Measurements from ENCODE around the gene VPREB1.

Gene VPREB1

GRCh38 chr22:22229683-22230420 is 14.7 kb upstream of the VPREB1 start:
- H3K4me3 ChIP-seq (ENCODE audit: low read depth in 1 of 2, low read length in 2 of 2) = no peak overlapping the region
- H3K27ac ChIP-seq (ENCODE audit: low read depth, low read length) = no peak overlapping the region
- no peaks in the 10 kb centered on the region for H3K27me3 ChIP-seq (ENCODE audit: control insufficient read depth in 1 of 2, insufficient read depth in 2 of 2, low read length in 2 of 2)

GRCh38 chr22:22230438-22230837 is 14.1 kb upstream of the VPREB1 start:
- Histone ChIP-seq H3K27ac (ENCODE audit: low read depth, low read length) (no peak overlapping the region), H3K4me3 (ENCODE audit: low read depth in 1 of 2, low read length in 2 of 2) (no peak overlapping the region), H3K4me1 (ENCODE audit: control insufficient read depth in 1 of 2, insufficient read depth in 2 of 2, low read length in 2 of 2) (no peaks in the 10 kb centered on the region), H3K9me3 (ENCODE audit: control insufficient read depth in 1 of 2, low read length in 2 of 2) (no peaks in the 10 kb centered on the region), H3K36me3 (ENCODE audit: control insufficient read depth in 1 of 2, insufficient read depth in 2 of 2, low read length in 2 of 2) (no peaks in the 10 kb centered on the region), H3K27me3 (ENCODE audit: control insufficient read depth in 1 of 2, insufficient read depth in 2 of 2, low read length in 2 of 2) (no peaks in the 10 kb centered on the region), H3K9ac (ENCODE audit: low read depth in 1 of 2, low read length in 2 of 2) (no peak overlapping the region)

More at GRCh38 chr22:22229683-22230420, 14.7 kb upstream of the VPREB1 start:
- Histone ChIP-seq H3K9me3 (ENCODE audit: control insufficient read depth in 1 of 2, low read length in 2 of 2) (no peaks in the 10 kb centered on the region), H3K9ac (ENCODE audit: low read depth in 1 of 2, low read length in 2 of 2) (no peak overlapping the region), H3K36me3 (ENCODE audit: control insufficient read depth in 1 of 2, insufficient read depth in 2 of 2, low read length in 2 of 2) (no peaks in the 10 kb centered on the region), H3K4me1 (ENCODE audit: control insufficient read depth in 1 of 2, insufficient read depth in 2 of 2, low read length in 2 of 2) (no peaks in the 10 kb centered on the region)

GRCh38 chr22:22233081-22233480 is 11.5 kb upstream of the VPREB1 start:
- Histone ChIP-seq H3K27me3 (ENCODE audit: control insufficient read depth in 1 of 2, insufficient read depth in 2 of 2, low read length in 2 of 2) (no peaks in the 10 kb centered on the region), H3K36me3 (ENCODE audit: control insufficient read depth in 1 of 2, insufficient read depth in 2 of 2, low read length in 2 of 2) (no peaks in the 10 kb centered on the region), H3K4me1 (ENCODE audit: control insufficient read depth in 1 of 2, insufficient read depth in 2 of 2, low read length in 2 of 2) (no peaks in the 10 kb centered on the region), H3K9me3 (ENCODE audit: control insufficient read depth in 1 of 2, low read length in 2 of 2) (no peaks in the 10 kb centered on the region), H3K4me3 (ENCODE audit: low read depth in 1 of 2, low read length in 2 of 2) (no peak overlapping the region), H3K27ac (ENCODE audit: low read depth, low read length) (no peak overlapping the region), H3K9ac (ENCODE audit: low read depth in 1 of 2, low read length in 2 of 2) (no peak overlapping the region)

GRCh38 chr22:22235558-22235957 is 9.0 kb upstream of the VPREB1 start:
- no peak overlapping the region for H3K9ac ChIP-seq (ENCODE audit: low read depth in 1 of 2, low read length in 2 of 2)
- H3K4me3 ChIP-seq (ENCODE audit: low read depth in 1 of 2, low read length in 2 of 2) = no peak overlapping the region
- H3K27me3 ChIP-seq (ENCODE audit: control insufficient read depth in 1 of 2, insufficient read depth in 2 of 2, low read length in 2 of 2) = no peaks in the 10 kb centered on the region
- no peak overlapping the region for H3K27ac ChIP-seq (ENCODE audit: low read depth, low read length)
- H3K4me1 ChIP-seq (ENCODE audit: control insufficient read depth in 1 of 2, insufficient read depth in 2 of 2, low read length in 2 of 2) = no peaks in the 10 kb centered on the region
- H3K9me3 ChIP-seq (ENCODE audit: control insufficient read depth in 1 of 2, low read length in 2 of 2) = no peaks in the 10 kb centered on the region
- H3K36me3 ChIP-seq (ENCODE audit: control insufficient read depth in 1 of 2, insufficient read depth in 2 of 2, low read length in 2 of 2) = no peaks in the 10 kb centered on the region

- no peaks in the 10 kb centered on the region for H3K4me1 ChIP-seq (ENCODE audit: control insufficient read depth in 1 of 2, insufficient read depth in 2 of 2, low read length in 2 of 2)
- no peak overlapping the region for H3K9ac ChIP-seq (ENCODE audit: low read depth in 1 of 2, low read length in 2 of 2)
- no peaks in the 10 kb centered on the region for H3K36me3 ChIP-seq (ENCODE audit: control insufficient read depth in 1 of 2, insufficient read depth in 2 of 2, low read length in 2 of 2)
- H3K27ac ChIP-seq (ENCODE audit: low read depth, low read length) = no peak overlapping the region
- H3K4me3 ChIP-seq (ENCODE audit: low read depth in 1 of 2, low read length in 2 of 2) = no peak overlapping the region
- no peaks in the 10 kb centered on the region for H3K9me3 ChIP-seq (ENCODE audit: control insufficient read depth in 1 of 2, low read length in 2 of 2)
- no peaks in the 10 kb centered on the region for H3K27me3 ChIP-seq (ENCODE audit: control insufficient read depth in 1 of 2, insufficient read depth in 2 of 2, low read length in 2 of 2)
Observed at GRCh38 chr22:22237521-22237920, 7.1 kb upstream of the VPREB1 start.

GRCh38 chr22:22239311-22239939 is 5.2 kb upstream of the VPREB1 start:
- Histone ChIP-seq H3K4me3 (ENCODE audit: low read depth in 1 of 2, low read length in 2 of 2) (no peak overlapping the region), H3K4me1 (ENCODE audit: control insufficient read depth in 1 of 2, insufficient read depth in 2 of 2, low read length in 2 of 2) (no peaks in the 10 kb centered on the region), H3K27me3 (ENCODE audit: control insufficient read depth in 1 of 2, insufficient read depth in 2 of 2, low read length in 2 of 2) (no peaks in the 10 kb centered on the region), H3K9me3 (ENCODE audit: control insufficient read depth in 1 of 2, low read length in 2 of 2) (no peaks in the 10 kb centered on the region), H3K9ac (ENCODE audit: low read depth in 1 of 2, low read length in 2 of 2) (no peak overlapping the region), H3K27ac (ENCODE audit: low read depth, low read length) (no peak overlapping the region), H3K36me3 (ENCODE audit: control insufficient read depth in 1 of 2, insufficient read depth in 2 of 2, low read length in 2 of 2) (no peaks in the 10 kb centered on the region)

- no peak overlapping the region for H3K9ac ChIP-seq (ENCODE audit: low read depth in 1 of 2, low read length in 2 of 2)
- H3K9me3 ChIP-seq (ENCODE audit: control insufficient read depth in 1 of 2, low read length in 2 of 2) = no peaks in the 10 kb centered on the region
- no peaks in the 10 kb centered on the region for H3K36me3 ChIP-seq (ENCODE audit: control insufficient read depth in 1 of 2, insufficient read depth in 2 of 2, low read length in 2 of 2)
- no peak overlapping the region for H3K4me3 ChIP-seq (ENCODE audit: low read depth in 1 of 2, low read length in 2 of 2)
- H3K4me1 ChIP-seq (ENCODE audit: control insufficient read depth in 1 of 2, insufficient read depth in 2 of 2, low read length in 2 of 2) = no peaks in the 10 kb centered on the region
- no peak overlapping the region for H3K27ac ChIP-seq (ENCODE audit: low read depth, low read length)
- H3K27me3 ChIP-seq (ENCODE audit: control insufficient read depth in 1 of 2, insufficient read depth in 2 of 2, low read length in 2 of 2) = peaks cover 0 to 4% of the 10 kb centered on the region in 2 donors
Observed at GRCh38 chr22:22241554-22241898, 3.1 kb upstream of the VPREB1 start.

- H3K27me3 ChIP-seq (ENCODE audit: control insufficient read depth in 1 of 2, insufficient read depth in 2 of 2, low read length in 2 of 2) = peaks cover 0 to 4% of the 10 kb centered on the region in 2 donors
- no peaks in the 10 kb centered on the region for H3K4me1 ChIP-seq (ENCODE audit: control insufficient read depth in 1 of 2, insufficient read depth in 2 of 2, low read length in 2 of 2)
- no peak overlapping the region for H3K9ac ChIP-seq (ENCODE audit: low read depth in 1 of 2, low read length in 2 of 2)
- H3K36me3 ChIP-seq (ENCODE audit: control insufficient read depth in 1 of 2, insufficient read depth in 2 of 2, low read length in 2 of 2) = no peaks in the 10 kb centered on the region
- H3K9me3 ChIP-seq (ENCODE audit: control insufficient read depth in 1 of 2, low read length in 2 of 2) = no peaks in the 10 kb centered on the region
- no peak overlapping the region for H3K27ac ChIP-seq (ENCODE audit: low read depth, low read length)
- H3K4me3 ChIP-seq (ENCODE audit: low read depth in 1 of 2, low read length in 2 of 2) = no peak overlapping the region
Observed at GRCh38 chr22:22242488-22242887, 2.1 kb upstream of the VPREB1 start.

GRCh38 chr22:22243033-22243680 is 1.4 kb upstream of the VPREB1 start:
- Histone ChIP-seq H3K9ac (ENCODE audit: low read depth in 1 of 2, low read length in 2 of 2) (no peak overlapping the region), H3K4me1 (ENCODE audit: control insufficient read depth in 1 of 2, insufficient read depth in 2 of 2, low read length in 2 of 2) (no peaks in the 10 kb centered on the region), H3K36me3 (ENCODE audit: control insufficient read depth in 1 of 2, insufficient read depth in 2 of 2, low read length in 2 of 2) (no peaks in the 10 kb centered on the region), H3K27ac (ENCODE audit: low read depth, low read length) (no peak overlapping the region), H3K27me3 (ENCODE audit: control insufficient read depth in 1 of 2, insufficient read depth in 2 of 2, low read length in 2 of 2) (peaks cover 0 to 4% of the 10 kb centered on the region in 2 donors), H3K9me3 (ENCODE audit: control insufficient read depth in 1 of 2, low read length in 2 of 2) (no peaks in the 10 kb centered on the region), H3K4me3 (ENCODE audit: low read depth in 1 of 2, low read length in 2 of 2) (no peak overlapping the region)

GRCh38 chr22:22245256-22245909 is 797 bp downstream of the VPREB1 start:
- Histone ChIP-seq H3K9me3 (ENCODE audit: control insufficient read depth in 1 of 2, low read length in 2 of 2) (no peaks in the 10 kb centered on the region), H3K9ac (ENCODE audit: low read depth in 1 of 2, low read length in 2 of 2) (no peak overlapping the region), H3K27ac (ENCODE audit: low read depth, low read length) (no peak overlapping the region), H3K36me3 (ENCODE audit: control insufficient read depth in 1 of 2, insufficient read depth in 2 of 2, low read length in 2 of 2) (no peaks in the 10 kb centered on the region), H3K27me3 (ENCODE audit: control insufficient read depth in 1 of 2, insufficient read depth in 2 of 2, low read length in 2 of 2) (peaks cover 0 to 4% of the 10 kb centered on the region in 2 donors), H3K4me1 (ENCODE audit: control insufficient read depth in 1 of 2, insufficient read depth in 2 of 2, low read length in 2 of 2) (no peaks in the 10 kb centered on the region), H3K4me3 (ENCODE audit: low read depth in 1 of 2, low read length in 2 of 2) (no peak overlapping the region)

All from duodenal mucosa (tissue), 2 donors.